ENCODE results near the gene ZDHHC8.

DNA sequence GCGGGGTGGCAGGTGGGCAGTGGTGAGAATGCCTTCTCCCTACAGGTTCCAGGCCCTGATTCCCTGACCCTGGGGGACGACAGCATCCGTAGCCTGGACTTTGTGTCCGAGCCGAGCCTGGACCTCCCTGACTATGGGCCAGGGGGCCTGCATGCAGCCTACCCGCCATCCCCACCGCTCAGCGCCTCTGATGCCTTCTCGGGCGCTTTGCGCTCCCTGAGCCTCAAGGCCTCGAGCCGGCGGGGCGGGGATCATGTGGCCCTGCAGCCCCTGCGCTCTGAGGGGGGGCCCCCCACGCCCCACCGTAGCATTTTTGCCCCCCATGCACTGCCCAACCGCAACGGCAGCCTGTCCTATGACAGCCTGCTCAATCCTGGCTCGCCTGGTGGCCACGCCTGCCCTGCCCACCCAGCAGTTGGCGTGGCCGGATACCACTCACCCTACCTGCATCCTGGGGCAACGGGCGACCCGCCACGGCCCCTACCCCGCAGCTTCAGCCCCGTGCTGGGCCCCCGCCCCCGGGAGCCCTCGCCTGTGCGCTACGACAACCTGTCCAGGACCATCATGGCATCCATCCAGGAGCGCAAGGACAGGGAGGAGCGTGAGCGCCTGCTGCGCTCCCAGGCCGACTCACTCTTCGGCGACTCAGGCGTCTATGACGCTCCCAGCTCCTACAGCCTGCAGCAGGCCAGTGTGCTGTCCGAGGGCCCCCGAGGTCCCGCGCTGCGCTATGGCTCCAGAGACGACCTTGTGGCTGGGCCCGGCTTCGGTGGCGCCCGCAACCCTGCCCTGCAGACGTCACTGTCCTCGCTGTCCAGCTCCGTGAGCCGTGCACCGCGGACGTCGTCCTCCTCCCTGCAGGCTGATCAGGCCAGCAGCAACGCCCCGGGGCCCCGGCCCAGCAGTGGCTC, 11.4 kb downstream of the ZDHHC8 start:
- TF ChIP-seq, protein P1, sequence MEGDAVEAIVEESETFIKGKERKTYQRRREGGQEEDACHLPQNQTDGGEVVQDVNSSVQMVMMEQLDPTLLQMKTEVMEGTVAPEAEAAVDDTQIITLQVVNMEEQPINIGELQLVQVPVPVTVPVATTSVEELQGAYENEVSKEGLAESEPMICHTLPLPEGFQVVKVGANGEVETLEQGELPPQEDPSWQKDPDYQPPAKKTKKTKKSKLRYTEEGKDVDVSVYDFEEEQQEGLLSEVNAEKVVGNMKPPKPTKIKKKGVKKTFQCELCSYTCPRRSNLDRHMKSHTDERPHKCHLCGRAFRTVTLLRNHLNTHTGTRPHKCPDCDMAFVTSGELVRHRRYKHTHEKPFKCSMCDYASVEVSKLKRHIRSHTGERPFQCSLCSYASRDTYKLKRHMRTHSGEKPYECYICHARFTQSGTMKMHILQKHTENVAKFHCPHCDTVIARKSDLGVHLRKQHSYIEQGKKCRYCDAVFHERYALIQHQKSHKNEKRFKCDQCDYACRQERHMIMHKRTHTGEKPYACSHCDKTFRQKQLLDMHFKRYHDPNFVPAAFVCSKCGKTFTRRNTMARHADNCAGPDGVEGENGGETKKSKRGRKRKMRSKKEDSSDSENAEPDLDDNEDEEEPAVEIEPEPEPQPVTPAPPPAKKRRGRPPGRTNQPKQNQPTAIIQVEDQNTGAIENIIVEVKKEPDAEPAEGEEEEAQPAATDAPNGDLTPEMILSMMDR (IDR thresholded peaks at IDR 0.05): no peak
- TF ChIP-seq POLR2A (IDR thresholded peaks at IDR 0.05): no peak

Measured in right lobe of liver (tissue), 4 donors.